ENCODE results near the gene SYNE2.

The SYNE2 gene

GRCh38 chr14:64235652-64236640 lies 383.1 kb downstream of the SYNE2 start:
- Histone ChIP-seq H3K4me1 (ENCODE audit: control insufficient read depth, insufficient read depth, low read length, poor library complexity, severe bottlenecking) (no peaks in the 10 kb centered on the region), H3K27me3 (replicated peaks; ENCODE audit: control insufficient read depth, insufficient read depth, low read length, poor library complexity, severe bottlenecking) (no peaks in the 10 kb centered on the region), H3K36me3 (ENCODE audit: control insufficient read depth, insufficient read depth, low read length) (peaks cover 4% of the 10 kb centered on the region), H3K9me3 (ENCODE audit: control insufficient read depth, low read length) (no peaks in the 10 kb centered on the region), H3K27ac (ENCODE audit: insufficient read depth, low read length, poor library complexity, severe bottlenecking) (no peak overlapping the region), H3K4me3 (ENCODE audit: insufficient read depth, low read depth, low read length, poor library complexity, severe bottlenecking) (no peak overlapping the region)
- DNase-seq, result no peak

GRCh38 chr14:64238049-64238448 lies 385.2 kb downstream of the SYNE2 start:
- no peak overlapping the region for H3K4me3 ChIP-seq (ENCODE audit: insufficient read depth, low read depth, low read length, poor library complexity, severe bottlenecking)
- H3K27ac ChIP-seq (ENCODE audit: insufficient read depth, low read length, poor library complexity, severe bottlenecking), result no peak overlapping the region
- no peaks in the 10 kb centered on the region for H3K9me3 ChIP-seq (ENCODE audit: control insufficient read depth, low read length)
- no peak for DNase-seq
- H3K4me1 ChIP-seq (ENCODE audit: control insufficient read depth, insufficient read depth, low read length, poor library complexity, severe bottlenecking), result no peaks in the 10 kb centered on the region
- no peaks in the 10 kb centered on the region for H3K27me3 ChIP-seq (replicated peaks; ENCODE audit: control insufficient read depth, insufficient read depth, low read length, poor library complexity, severe bottlenecking)
- H3K36me3 ChIP-seq (ENCODE audit: control insufficient read depth, insufficient read depth, low read length), result no peaks in the 10 kb centered on the region

GRCh38 chr14:64238631-64239030 lies 385.8 kb downstream of the SYNE2 start:
- Histone ChIP-seq H3K4me1 (ENCODE audit: control insufficient read depth, insufficient read depth, low read length, poor library complexity, severe bottlenecking) (no peaks in the 10 kb centered on the region), H3K27ac (ENCODE audit: insufficient read depth, low read length, poor library complexity, severe bottlenecking) (no peak overlapping the region), H3K27me3 (replicated peaks; ENCODE audit: control insufficient read depth, insufficient read depth, low read length, poor library complexity, severe bottlenecking) (no peaks in the 10 kb centered on the region), H3K9me3 (ENCODE audit: control insufficient read depth, low read length) (no peaks in the 10 kb centered on the region), H3K36me3 (ENCODE audit: control insufficient read depth, insufficient read depth, low read length) (no peaks in the 10 kb centered on the region), H3K4me3 (ENCODE audit: insufficient read depth, low read depth, low read length, poor library complexity, severe bottlenecking) (no peak overlapping the region)
- no peak for DNase-seq

GRCh38 chr14:64244279-64244678 lies 391.5 kb downstream of the SYNE2 start:
- H3K36me3 ChIP-seq (ENCODE audit: control insufficient read depth, insufficient read depth, low read length), result no peaks in the 10 kb centered on the region
- no peak for DNase-seq
- no peak overlapping the region for H3K27ac ChIP-seq (ENCODE audit: insufficient read depth, low read length, poor library complexity, severe bottlenecking)

GRCh38 chr14:64245491-64245890 lies 392.7 kb downstream of the SYNE2 start:
- H3K9me3 ChIP-seq (ENCODE audit: control insufficient read depth, low read length), result no peaks in the 10 kb centered on the region
- H3K27ac ChIP-seq (ENCODE audit: insufficient read depth, low read length, poor library complexity, severe bottlenecking), result no peak overlapping the region
- no peak overlapping the region for H3K4me3 ChIP-seq (ENCODE audit: insufficient read depth, low read depth, low read length, poor library complexity, severe bottlenecking)
- no peaks in the 10 kb centered on the region for H3K4me1 ChIP-seq (ENCODE audit: control insufficient read depth, insufficient read depth, low read length, poor library complexity, severe bottlenecking)
- H3K27me3 ChIP-seq (replicated peaks; ENCODE audit: control insufficient read depth, insufficient read depth, low read length, poor library complexity, severe bottlenecking), result no peaks in the 10 kb centered on the region
- no peak for DNase-seq
- H3K36me3 ChIP-seq (ENCODE audit: control insufficient read depth, insufficient read depth, low read length), result no peaks in the 10 kb centered on the region

More at GRCh38 chr14:64244279-64244678, 391.5 kb downstream of the SYNE2 start:
- Histone ChIP-seq H3K4me1 (ENCODE audit: control insufficient read depth, insufficient read depth, low read length, poor library complexity, severe bottlenecking) (no peaks in the 10 kb centered on the region), H3K4me3 (ENCODE audit: insufficient read depth, low read depth, low read length, poor library complexity, severe bottlenecking) (no peak overlapping the region), H3K9me3 (ENCODE audit: control insufficient read depth, low read length) (no peaks in the 10 kb centered on the region), H3K27me3 (replicated peaks; ENCODE audit: control insufficient read depth, insufficient read depth, low read length, poor library complexity, severe bottlenecking) (no peaks in the 10 kb centered on the region)

- no peak for DNase-seq
- H3K36me3 ChIP-seq (ENCODE audit: control insufficient read depth, insufficient read depth, low read length), result no peaks in the 10 kb centered on the region
- H3K27me3 ChIP-seq (replicated peaks; ENCODE audit: control insufficient read depth, insufficient read depth, low read length, poor library complexity, severe bottlenecking), result no peaks in the 10 kb centered on the region
- H3K4me3 ChIP-seq (ENCODE audit: insufficient read depth, low read depth, low read length, poor library complexity, severe bottlenecking), result no peak overlapping the region
- H3K27ac ChIP-seq (ENCODE audit: insufficient read depth, low read length, poor library complexity, severe bottlenecking), result no peak overlapping the region
- H3K9me3 ChIP-seq (ENCODE audit: control insufficient read depth, low read length), result no peaks in the 10 kb centered on the region
- no peaks in the 10 kb centered on the region for H3K4me1 ChIP-seq (ENCODE audit: control insufficient read depth, insufficient read depth, low read length, poor library complexity, severe bottlenecking)
Measured at GRCh38 chr14:64246688-64247087, 393.9 kb downstream of the SYNE2 start.

- H3K36me3 ChIP-seq (ENCODE audit: control insufficient read depth, insufficient read depth, low read length), result no peaks in the 10 kb centered on the region
- no peaks in the 10 kb centered on the region for H3K27me3 ChIP-seq (replicated peaks; ENCODE audit: control insufficient read depth, insufficient read depth, low read length, poor library complexity, severe bottlenecking)
- H3K9me3 ChIP-seq (ENCODE audit: control insufficient read depth, low read length), result no peaks in the 10 kb centered on the region
- H3K27ac ChIP-seq (ENCODE audit: insufficient read depth, low read length, poor library complexity, severe bottlenecking), result no peak overlapping the region
- DNase-seq, result no peak
- no peaks in the 10 kb centered on the region for H3K4me1 ChIP-seq (ENCODE audit: control insufficient read depth, insufficient read depth, low read length, poor library complexity, severe bottlenecking)
- H3K4me3 ChIP-seq (ENCODE audit: insufficient read depth, low read depth, low read length, poor library complexity, severe bottlenecking), result no peak overlapping the region
Measured at GRCh38 chr14:64247195-64247594, 394.4 kb downstream of the SYNE2 start.

- H3K27ac ChIP-seq (ENCODE audit: insufficient read depth, low read length, poor library complexity, severe bottlenecking), result no peak overlapping the region
- no peaks in the 10 kb centered on the region for H3K36me3 ChIP-seq (ENCODE audit: control insufficient read depth, insufficient read depth, low read length)
- H3K4me3 ChIP-seq (ENCODE audit: insufficient read depth, low read depth, low read length, poor library complexity, severe bottlenecking), result no peak overlapping the region
- DNase-seq, result no peak
- H3K9me3 ChIP-seq (ENCODE audit: control insufficient read depth, low read length), result no peaks in the 10 kb centered on the region
- no peaks in the 10 kb centered on the region for H3K4me1 ChIP-seq (ENCODE audit: control insufficient read depth, insufficient read depth, low read length, poor library complexity, severe bottlenecking)
- H3K27me3 ChIP-seq (replicated peaks; ENCODE audit: control insufficient read depth, insufficient read depth, low read length, poor library complexity, severe bottlenecking), result no peaks in the 10 kb centered on the region
Measured at GRCh38 chr14:64248689-64249088, 395.9 kb downstream of the SYNE2 start.

- Histone ChIP-seq H3K27me3 (replicated peaks; ENCODE audit: control insufficient read depth, insufficient read depth, low read length, poor library complexity, severe bottlenecking) (no peaks in the 10 kb centered on the region), H3K27ac (ENCODE audit: insufficient read depth, low read length, poor library complexity, severe bottlenecking) (no peak overlapping the region), H3K4me3 (ENCODE audit: insufficient read depth, low read depth, low read length, poor library complexity, severe bottlenecking) (no peak overlapping the region), H3K36me3 (ENCODE audit: control insufficient read depth, insufficient read depth, low read length) (no peaks in the 10 kb centered on the region), H3K4me1 (ENCODE audit: control insufficient read depth, insufficient read depth, low read length, poor library complexity, severe bottlenecking) (no peaks in the 10 kb centered on the region), H3K9me3 (ENCODE audit: control insufficient read depth, low read length) (no peaks in the 10 kb centered on the region)
- no peak for DNase-seq
Measured at GRCh38 chr14:64249363-64249762, 396.6 kb downstream of the SYNE2 start.

GRCh38 chr14:64253672-64254071 lies 400.9 kb downstream of the SYNE2 start:
- H3K27ac ChIP-seq (ENCODE audit: insufficient read depth, low read length, poor library complexity, severe bottlenecking), result no peak overlapping the region
- H3K4me1 ChIP-seq (ENCODE audit: control insufficient read depth, insufficient read depth, low read length, poor library complexity, severe bottlenecking), result no peaks in the 10 kb centered on the region
- no peak overlapping the region for H3K4me3 ChIP-seq (ENCODE audit: insufficient read depth, low read depth, low read length, poor library complexity, severe bottlenecking)
- H3K36me3 ChIP-seq (ENCODE audit: control insufficient read depth, insufficient read depth, low read length), result no peaks in the 10 kb centered on the region
- H3K27me3 ChIP-seq (replicated peaks; ENCODE audit: control insufficient read depth, insufficient read depth, low read length, poor library complexity, severe bottlenecking), result no peaks in the 10 kb centered on the region
- H3K9me3 ChIP-seq (ENCODE audit: control insufficient read depth, low read length), result no peaks in the 10 kb centered on the region
- DNase-seq, result no peak

Measured in effector memory CD4-positive, alpha-beta T cell (primary cell).